Measurements from ENCODE around the gene FCRLA. TPM values are rescaled to one million over a fixed set of nuclear protein-coding genes. Genes with fewer than 3 reads are reported as not detected.

FCRLA gene
- 0.52 and 1.2 TPM in 2 replicates for total RNA-seq

GRCh38 chr1:161706482-161707347 lies at the start of gene FCRLA:
Gene FCRLA (plus strand): TSS chr1:161707229. CDS start chr1:161707265, 36 bp downstream.

GRCh38 chr1:161662684-161663339 lies 44.2 kb upstream of the FCRLA start, which contains the start of gene FCGR2B:
Gene FCGR2B (plus strand): TSS chr1:161663143. CDS start chr1:161663242, 99 bp downstream.

GRCh38 chr1:161720956-161721737 lies 14.1 kb downstream of the FCRLA start, which contains the start of gene FCRLB:
Gene FCRLB (plus strand): TSS chr1:161721544. CDS start chr1:161722673, 1,129 bp downstream.

GRCh38 chr1:161749509-161750407 lies 42.7 kb downstream of the FCRLA start, which contains the start of gene DUSP12:
Gene DUSP12 (plus strand): TSS chr1:161749786. CDS start chr1:161749802, 16 bp downstream.

Small RNA genes within 50 kb of the gene (small RNA-seq; reads per million reads assigned to genes)
- gene RF00019 (not detected), gene RN7SL466P (not detected)

Other genes starting within 250 kb of the FCRLA start
- 2.2 and 3.8 TPM in 2 replicates for gene FCGR2A, start 201.8 kb upstream of the FCRLA start, total RNA-seq
- 1.3 and 2.5 TPM in 2 replicates for gene HSPA6, start 182.7 kb upstream of the FCRLA start, total RNA-seq
- gene FCGR3A, start 157.4 kb upstream of the FCRLA start, total RNA-seq: not detected in 2 replicates
- gene FCGR3B, start 76.1 kb upstream of the FCRLA start, total RNA-seq: not detected in 2 replicates
- gene FCGR2B, start 44.1 kb upstream of the FCRLA start, total RNA-seq: not detected in 2 replicates
- gene FCRLB, start 14.3 kb downstream of the FCRLA start, total RNA-seq: 1.3 and 2.1 TPM in 2 replicates
- gene DUSP12, start 42.6 kb downstream of the FCRLA start, total RNA-seq: 23.0 and 26.3 TPM in 2 replicates
- gene ATF6, start 59.1 kb downstream of the FCRLA start, total RNA-seq: 32.0 and 37.9 TPM in 2 replicates